HUES6 (cell line): ENCODE data around the gene AOPEP.

Experiments
- H3K27ac ChIP-seq: 2 replicates; pipeline ENCODE4 v1.7.0; 2013; ENCODE audit warnings: low read depth, mild to moderate bottlenecking, low read length, inconsistent platforms
- H3K27me3 ChIP-seq: 2 replicates; pipeline ENCODE4 v1.6.1; 2013; ENCODE audit warnings: low read length; ENCODE audit not compliant: control insufficient read depth, insufficient read depth
- H3K36me3 ChIP-seq: 2 replicates; pipeline ENCODE4 v1.6.1; 2013; ENCODE audit warnings: low read length; ENCODE audit not compliant: control insufficient read depth, insufficient read depth
- H3K4me1 ChIP-seq: 2 replicates; pipeline ENCODE4 v1.6.1; 2013; ENCODE audit warnings: low read length; ENCODE audit not compliant: control insufficient read depth, insufficient read depth
- H3K4me3 ChIP-seq: 2 replicates; pipeline ENCODE4 v1.5.1; 2013; ENCODE audit warnings: low read depth, low read length
- H3K9ac ChIP-seq: one replicate; pipeline ENCODE4 v1.6.1; 2013; ENCODE audit warnings: mild to moderate bottlenecking, low read length
- H3K9me3 ChIP-seq: 2 replicates; pipeline ENCODE4 v1.6.1; 2013; ENCODE audit warnings: low read depth, low read length; ENCODE audit not compliant: control insufficient read depth, insufficient read depth

Gene AOPEP

DNA sequence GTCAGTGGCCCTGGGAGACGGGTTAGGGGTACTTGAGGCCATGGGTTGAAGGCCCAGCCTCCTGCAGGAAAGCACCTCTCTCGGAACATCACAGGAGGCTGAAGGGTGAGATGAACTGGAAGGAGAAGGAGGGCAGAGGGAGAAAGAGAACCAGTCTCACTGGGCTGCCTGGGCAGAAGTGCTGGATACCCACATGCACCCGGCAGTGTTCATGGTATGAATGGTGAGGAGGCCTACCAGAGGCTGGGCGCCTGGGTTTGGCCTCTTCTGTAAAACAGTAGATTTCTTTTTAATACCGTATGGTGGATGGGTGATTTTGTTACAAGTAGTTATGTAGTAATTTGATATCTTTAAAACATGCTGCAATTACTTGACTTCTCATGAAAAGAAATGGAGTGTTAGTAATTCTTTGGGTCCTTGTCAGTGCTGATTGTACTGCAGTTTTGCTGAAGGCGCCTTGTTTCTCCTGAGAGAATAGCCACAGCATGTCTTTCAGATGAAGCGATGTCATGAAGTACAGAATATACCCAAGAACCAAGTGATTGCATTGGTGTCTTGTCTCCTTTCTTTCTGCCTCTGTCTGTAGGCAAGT lies 332.4 kb downstream of the AOPEP start:
- peaks cover 5% of the 10 kb centered on the region; the same call in 1 of the 2 replicates for H3K36me3 ChIP-seq
- H3K4me1 ChIP-seq = peaks cover 36% of the 10 kb centered on the region
- H3K9me3 ChIP-seq = no peaks in the 10 kb centered on the region

DNA sequence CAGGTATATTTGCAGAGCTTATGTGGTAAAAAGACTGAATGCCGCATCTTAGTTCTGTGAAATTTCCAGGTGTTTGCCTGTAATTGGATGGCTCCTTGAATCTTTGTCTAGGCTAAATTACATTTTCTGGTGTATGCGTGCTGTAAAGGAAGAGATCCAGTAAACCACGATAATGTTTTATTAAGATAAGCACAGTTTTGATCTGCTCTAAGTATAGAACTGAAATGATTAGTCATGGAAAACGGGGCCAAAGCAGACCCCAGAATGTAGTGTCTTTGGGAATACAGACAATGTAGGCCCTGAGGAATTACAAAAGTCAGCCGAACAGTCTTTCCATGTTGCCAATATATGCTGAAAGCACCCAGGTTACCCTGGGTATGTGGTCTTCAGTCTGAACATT lies 333.7 kb downstream of the AOPEP start:
- Histone ChIP-seq H3K36me3 (peaks cover 5% of the 10 kb centered on the region; the same call in 1 of the 2 replicates), H3K4me1 (peaks cover 33% of the 10 kb centered on the region), H3K27ac (no peak overlapping the region), H3K9ac (no peak overlapping the region), H3K27me3 (no peaks in the 10 kb centered on the region), H3K9me3 (no peaks in the 10 kb centered on the region), H3K4me3 (no peak overlapping the region)

More for the DNA sequence above, 332.4 kb downstream of the AOPEP start:
- H3K27me3 ChIP-seq = no peaks in the 10 kb centered on the region
- H3K9ac ChIP-seq = no peak overlapping the region
- no peak overlapping the region for H3K4me3 ChIP-seq
- no peak overlapping the region for H3K27ac ChIP-seq

DNA sequence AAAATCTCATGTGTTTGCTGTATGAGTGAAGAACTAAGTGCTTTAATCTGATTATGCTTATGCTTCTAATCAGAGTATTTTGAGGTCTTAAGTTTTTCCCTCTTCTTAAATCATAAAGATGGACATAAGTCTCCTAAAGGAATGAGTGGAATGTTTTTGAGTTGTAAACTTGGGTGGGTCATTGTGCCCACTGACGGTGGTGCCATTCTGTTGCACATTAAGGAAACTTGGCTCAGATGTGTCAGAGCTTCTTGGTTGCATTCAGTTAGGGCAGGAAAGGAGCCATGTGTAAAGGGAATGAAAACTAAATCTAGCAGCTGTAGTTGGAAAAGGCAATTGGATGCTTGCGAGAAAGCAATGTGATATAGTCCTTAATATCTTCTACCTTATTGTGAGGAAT lies 334.4 kb downstream of the AOPEP start:
- peaks cover 26% of the 10 kb centered on the region for H3K4me1 ChIP-seq
- H3K27ac ChIP-seq = no peak overlapping the region
- peaks cover 5% of the 10 kb centered on the region; the same call in 1 of the 2 replicates for H3K36me3 ChIP-seq
- H3K9me3 ChIP-seq = no peaks in the 10 kb centered on the region
- no peaks in the 10 kb centered on the region for H3K27me3 ChIP-seq
- no peak overlapping the region for H3K9ac ChIP-seq
- no peak overlapping the region for H3K4me3 ChIP-seq

DNA sequence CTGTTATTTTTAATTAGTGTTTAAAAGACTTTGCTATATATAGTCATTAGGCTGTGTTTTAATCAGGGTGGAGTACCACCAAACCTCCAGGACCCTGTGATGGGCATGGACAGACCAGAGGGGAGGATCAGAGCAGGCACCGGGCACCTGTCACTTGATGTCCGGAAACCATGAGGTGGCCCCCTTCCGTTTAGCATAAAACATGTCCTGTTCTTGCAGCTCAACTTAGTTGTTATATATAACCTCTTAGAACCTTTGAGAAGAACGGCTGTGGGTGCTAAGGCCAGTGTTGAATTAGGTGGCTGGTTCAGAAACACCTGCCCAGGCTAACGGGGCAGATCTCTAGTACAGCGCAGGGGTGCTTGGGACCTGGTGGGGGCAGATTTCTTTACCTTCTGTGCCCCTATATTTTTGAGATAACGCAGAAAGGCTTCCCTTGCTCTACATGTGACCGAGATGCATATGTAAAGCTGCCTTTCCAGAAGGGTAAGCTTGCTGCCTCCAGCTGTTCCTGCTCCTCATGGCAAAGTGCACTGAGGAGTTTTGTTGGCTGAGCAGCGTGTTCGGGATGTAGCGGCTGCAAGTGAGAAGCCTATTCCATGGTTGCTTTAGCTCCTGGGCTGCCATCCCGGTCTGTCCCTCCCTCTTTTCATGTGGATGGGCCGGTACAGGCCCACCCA lies 335.6 kb downstream of the AOPEP start:
- Histone ChIP-seq H3K27ac (no peak overlapping the region), H3K4me1 (peaks cover 15% of the 10 kb centered on the region), H3K27me3 (no peaks in the 10 kb centered on the region), H3K36me3 (peaks cover 5% of the 10 kb centered on the region; the same call in 1 of the 2 replicates), H3K4me3 (no peak overlapping the region), H3K9me3 (no peaks in the 10 kb centered on the region), H3K9ac (no peak overlapping the region)

DNA sequence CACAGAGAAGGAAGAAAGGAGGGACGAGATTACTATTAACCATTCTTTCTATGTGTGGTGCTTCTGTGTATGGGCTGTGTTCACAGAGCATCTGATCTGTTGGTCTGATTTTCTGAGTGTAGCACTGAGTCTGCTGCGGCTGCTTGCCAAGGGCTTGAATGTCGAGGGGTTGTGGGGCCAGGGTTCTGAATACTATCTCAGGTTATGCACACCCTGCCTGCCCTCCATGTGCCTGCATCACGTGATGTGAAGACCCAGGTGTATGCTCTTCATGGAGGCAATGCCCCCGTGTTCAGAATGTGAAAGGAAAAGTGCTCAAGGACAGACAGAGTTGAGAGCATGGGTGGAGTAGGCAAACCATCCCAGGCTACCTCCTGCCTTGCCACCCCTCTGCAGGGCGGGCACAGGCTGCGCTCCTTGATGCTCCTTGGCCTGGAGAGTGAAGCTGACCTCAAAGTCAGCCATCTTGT lies 336.1 kb downstream of the AOPEP start:
- Histone ChIP-seq H3K27ac (no peak overlapping the region), H3K27me3 (no peaks in the 10 kb centered on the region), H3K4me3 (no peak overlapping the region), H3K9ac (no peak overlapping the region), H3K9me3 (no peaks in the 10 kb centered on the region), H3K36me3 (peaks cover 5% of the 10 kb centered on the region; the same call in 1 of the 2 replicates), H3K4me1 (peaks cover 9% of the 10 kb centered on the region)

DNA sequence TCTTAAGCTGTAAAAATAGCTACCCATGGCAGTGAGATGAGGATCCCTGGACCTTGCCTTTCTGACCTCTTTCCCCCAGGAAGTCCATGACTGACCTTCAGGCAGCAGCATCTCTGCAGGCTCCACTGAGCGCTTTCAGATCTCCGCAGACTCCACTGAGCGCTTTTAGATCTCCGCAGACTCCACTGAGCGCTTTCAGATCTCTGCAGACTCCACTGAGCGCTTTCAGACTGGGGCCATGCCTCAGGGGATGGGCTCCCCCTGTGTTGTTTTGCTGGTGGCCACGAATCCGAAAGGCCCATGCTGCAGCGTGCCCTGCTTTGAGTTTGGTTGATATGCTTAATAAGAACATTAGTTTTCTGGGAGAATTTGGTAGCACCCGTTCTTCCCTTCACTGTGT lies 336.8 kb downstream of the AOPEP start:
- Histone ChIP-seq H3K27me3 (no peaks in the 10 kb centered on the region), H3K27ac (no peak overlapping the region), H3K4me3 (no peak overlapping the region), H3K4me1 (peaks cover 8% of the 10 kb centered on the region; the same call in 1 of the 2 replicates), H3K9me3 (no peaks in the 10 kb centered on the region), H3K36me3 (peaks cover 5% of the 10 kb centered on the region; the same call in 1 of the 2 replicates), H3K9ac (no peak overlapping the region)

DNA sequence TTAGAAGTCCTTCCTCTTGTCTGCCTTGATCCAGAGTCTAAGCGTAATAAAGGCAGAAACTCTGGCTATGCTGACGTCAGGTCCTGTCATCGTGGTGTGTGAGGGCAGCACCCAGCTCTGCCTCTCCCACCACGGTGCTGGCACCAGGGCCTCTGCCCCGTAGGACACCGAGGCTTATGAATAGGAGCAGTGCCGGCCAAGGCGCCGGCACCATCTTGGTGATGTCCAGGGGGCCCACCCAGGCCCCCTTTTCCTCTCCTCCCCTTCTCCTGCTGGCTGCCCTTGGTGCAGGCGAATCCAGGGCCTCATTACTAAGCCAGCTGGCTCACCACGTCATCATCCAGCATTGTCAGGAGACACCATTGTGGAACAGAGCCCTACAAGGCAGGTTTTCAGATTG lies 338.7 kb downstream of the AOPEP start:
- Histone ChIP-seq H3K9ac (no peak overlapping the region), H3K27me3 (no peaks in the 10 kb centered on the region), H3K9me3 (no peaks in the 10 kb centered on the region), H3K4me3 (no peak overlapping the region), H3K27ac (no peak overlapping the region), H3K36me3 (peaks cover 5% of the 10 kb centered on the region; the same call in 1 of the 2 replicates), H3K4me1 (peaks cover 9% of the 10 kb centered on the region; the same call in 1 of the 2 replicates)

DNA sequence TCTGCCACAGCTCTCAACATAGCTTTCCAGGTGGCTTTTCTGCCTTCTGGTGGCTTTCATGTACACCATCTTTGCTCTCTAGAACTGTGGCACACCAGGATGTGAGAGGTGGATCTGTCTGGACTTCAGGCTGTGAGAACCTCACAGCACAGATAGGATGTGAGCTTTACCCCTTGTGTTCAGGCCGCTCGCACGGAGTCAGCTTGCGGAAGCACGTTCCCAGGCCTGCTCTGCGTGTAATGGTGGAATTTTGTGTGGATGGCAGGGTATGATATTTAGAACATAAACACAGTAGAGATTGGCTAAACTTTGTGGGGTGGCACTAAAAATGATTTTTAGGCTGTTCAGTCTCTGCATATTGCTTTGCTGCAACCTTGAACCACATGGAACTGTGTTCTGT lies 340.6 kb downstream of the AOPEP start:
- H3K4me1 ChIP-seq = peaks cover 15% of the 10 kb centered on the region; the same call in 1 of the 2 replicates
- H3K9me3 ChIP-seq = no peaks in the 10 kb centered on the region
- H3K9ac ChIP-seq = no peak overlapping the region
- H3K4me3 ChIP-seq = no peak overlapping the region
- no peaks in the 10 kb centered on the region for H3K27me3 ChIP-seq
- H3K27ac ChIP-seq = no peak overlapping the region
- peaks cover 5% of the 10 kb centered on the region; the same call in 1 of the 2 replicates for H3K36me3 ChIP-seq

DNA sequence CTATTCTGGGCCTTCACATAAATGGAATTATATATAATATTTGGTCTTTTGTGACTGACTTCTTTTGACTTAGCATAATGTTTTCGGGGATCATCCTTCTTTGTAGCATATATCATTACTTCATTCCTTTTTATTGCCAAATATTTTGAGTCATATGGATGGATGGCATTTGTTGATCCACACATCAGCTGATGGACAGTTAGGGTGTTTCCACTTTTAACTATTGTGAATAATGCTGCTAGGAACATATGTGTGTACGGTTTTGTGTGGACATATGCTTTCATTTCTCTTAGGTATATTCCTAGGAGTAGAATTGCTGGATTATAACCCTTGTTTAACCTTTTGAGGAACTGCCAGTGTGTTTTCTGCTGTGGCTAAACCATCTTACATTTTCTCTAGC lies 341.4 kb downstream of the AOPEP start:
- Histone ChIP-seq H3K4me1 (peaks cover 15% of the 10 kb centered on the region; the same call in 1 of the 2 replicates), H3K27ac (no peak overlapping the region), H3K27me3 (no peaks in the 10 kb centered on the region), H3K9ac (no peak overlapping the region), H3K9me3 (no peaks in the 10 kb centered on the region), H3K36me3 (peaks cover under 1% of the 10 kb centered on the region; the same call in 1 of the 2 replicates), H3K4me3 (no peak overlapping the region)

DNA sequence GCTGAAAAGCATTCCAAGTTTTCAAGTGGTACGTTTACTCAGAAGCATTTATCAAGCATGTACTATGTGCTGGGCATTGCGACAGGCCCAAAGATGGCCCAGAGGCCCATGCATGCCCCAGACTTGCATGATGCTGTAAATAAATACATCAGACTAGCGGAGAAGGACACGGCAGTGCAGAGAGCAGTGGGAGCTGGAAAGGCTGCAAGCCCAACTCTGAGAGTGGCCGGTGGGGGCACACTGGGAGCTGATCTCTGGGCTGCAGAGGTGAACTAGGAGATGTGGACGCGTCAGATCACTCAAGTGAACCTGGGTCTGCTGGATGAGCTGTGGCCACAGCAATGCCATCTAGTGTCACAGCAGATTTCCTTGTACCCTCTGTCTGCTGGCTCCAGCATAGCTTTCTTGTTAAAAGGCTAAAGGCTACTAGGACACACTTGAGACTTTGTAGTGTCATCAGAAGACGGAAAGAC lies 344.1 kb downstream of the AOPEP start:
- no peak overlapping the region for H3K27ac ChIP-seq
- no peaks in the 10 kb centered on the region; the same call in 1 of the 2 replicates for H3K36me3 ChIP-seq
- no peak overlapping the region for H3K4me3 ChIP-seq
- H3K9me3 ChIP-seq = no peaks in the 10 kb centered on the region
- peaks cover 11% of the 10 kb centered on the region; the same call in 1 of the 2 replicates for H3K4me1 ChIP-seq
- no peak overlapping the region for H3K9ac ChIP-seq
- H3K27me3 ChIP-seq = no peaks in the 10 kb centered on the region

DNA sequence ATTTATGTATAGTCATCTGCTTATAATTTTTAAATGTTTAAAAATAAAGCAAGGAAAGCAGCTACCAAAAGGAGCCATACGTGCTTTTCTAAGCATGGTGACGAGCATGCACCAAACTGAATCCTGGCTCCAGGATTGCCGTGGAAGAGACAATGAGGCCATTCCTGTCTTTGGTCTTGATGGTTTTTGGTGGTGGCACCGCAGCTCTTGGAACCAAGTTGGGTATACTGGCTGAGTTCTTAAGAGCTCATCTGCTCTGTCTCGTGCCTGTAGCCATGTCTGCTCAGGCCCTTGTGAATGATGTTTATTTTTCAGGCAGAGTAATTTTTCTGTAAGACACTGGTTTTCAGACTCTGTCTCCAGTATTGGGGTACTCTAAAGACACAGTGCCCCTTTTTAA lies 345.0 kb downstream of the AOPEP start:
- no peaks in the 10 kb centered on the region for H3K9me3 ChIP-seq
- no peak overlapping the region for H3K9ac ChIP-seq
- H3K27me3 ChIP-seq = no peaks in the 10 kb centered on the region
- H3K27ac ChIP-seq = no peak overlapping the region
- H3K4me3 ChIP-seq = no peak overlapping the region
- peaks cover 11% of the 10 kb centered on the region; the same call in 1 of the 2 replicates for H3K4me1 ChIP-seq
- no peaks in the 10 kb centered on the region; the same call in 1 of the 2 replicates for H3K36me3 ChIP-seq
